Fibroblast of mammary gland (primary cell): ENCODE data around the gene PLK1.

ENCODE experiments used
- DNase-seq: peaks from one replicate; pipeline ENCODE4 v3.0.0-alpha.2; 2010; ENCODE audit warnings: low read depth
- H3K4me3 ChIP-seq: 2 replicates; pipeline ENCODE4 v1.5.1; 2011; ENCODE audit warnings: low read depth, mild to moderate bottlenecking, low read length, moderate library complexity; ENCODE audit not compliant: control insufficient read depth
- TF ChIP-seq, protein P1 (sequence below): conservative IDR thresholded peaks from 2 replicates; pipeline ENCODE4 v1.5.1; 2011; ENCODE audit warnings: low read depth, low read length, inconsistent platforms; ENCODE audit not compliant: control insufficient read depth, insufficient read depth

PLK1 gene

GRCh38 chr16:23642246-23642774 lies 36.4 kb upstream of the PLK1 start:
- no peak for DNase-seq
- H3K4me3 ChIP-seq, result peak overlapping the region; percentile 87
- TF ChIP-seq, protein P1, sequence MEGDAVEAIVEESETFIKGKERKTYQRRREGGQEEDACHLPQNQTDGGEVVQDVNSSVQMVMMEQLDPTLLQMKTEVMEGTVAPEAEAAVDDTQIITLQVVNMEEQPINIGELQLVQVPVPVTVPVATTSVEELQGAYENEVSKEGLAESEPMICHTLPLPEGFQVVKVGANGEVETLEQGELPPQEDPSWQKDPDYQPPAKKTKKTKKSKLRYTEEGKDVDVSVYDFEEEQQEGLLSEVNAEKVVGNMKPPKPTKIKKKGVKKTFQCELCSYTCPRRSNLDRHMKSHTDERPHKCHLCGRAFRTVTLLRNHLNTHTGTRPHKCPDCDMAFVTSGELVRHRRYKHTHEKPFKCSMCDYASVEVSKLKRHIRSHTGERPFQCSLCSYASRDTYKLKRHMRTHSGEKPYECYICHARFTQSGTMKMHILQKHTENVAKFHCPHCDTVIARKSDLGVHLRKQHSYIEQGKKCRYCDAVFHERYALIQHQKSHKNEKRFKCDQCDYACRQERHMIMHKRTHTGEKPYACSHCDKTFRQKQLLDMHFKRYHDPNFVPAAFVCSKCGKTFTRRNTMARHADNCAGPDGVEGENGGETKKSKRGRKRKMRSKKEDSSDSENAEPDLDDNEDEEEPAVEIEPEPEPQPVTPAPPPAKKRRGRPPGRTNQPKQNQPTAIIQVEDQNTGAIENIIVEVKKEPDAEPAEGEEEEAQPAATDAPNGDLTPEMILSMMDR, result no peak

DNA sequence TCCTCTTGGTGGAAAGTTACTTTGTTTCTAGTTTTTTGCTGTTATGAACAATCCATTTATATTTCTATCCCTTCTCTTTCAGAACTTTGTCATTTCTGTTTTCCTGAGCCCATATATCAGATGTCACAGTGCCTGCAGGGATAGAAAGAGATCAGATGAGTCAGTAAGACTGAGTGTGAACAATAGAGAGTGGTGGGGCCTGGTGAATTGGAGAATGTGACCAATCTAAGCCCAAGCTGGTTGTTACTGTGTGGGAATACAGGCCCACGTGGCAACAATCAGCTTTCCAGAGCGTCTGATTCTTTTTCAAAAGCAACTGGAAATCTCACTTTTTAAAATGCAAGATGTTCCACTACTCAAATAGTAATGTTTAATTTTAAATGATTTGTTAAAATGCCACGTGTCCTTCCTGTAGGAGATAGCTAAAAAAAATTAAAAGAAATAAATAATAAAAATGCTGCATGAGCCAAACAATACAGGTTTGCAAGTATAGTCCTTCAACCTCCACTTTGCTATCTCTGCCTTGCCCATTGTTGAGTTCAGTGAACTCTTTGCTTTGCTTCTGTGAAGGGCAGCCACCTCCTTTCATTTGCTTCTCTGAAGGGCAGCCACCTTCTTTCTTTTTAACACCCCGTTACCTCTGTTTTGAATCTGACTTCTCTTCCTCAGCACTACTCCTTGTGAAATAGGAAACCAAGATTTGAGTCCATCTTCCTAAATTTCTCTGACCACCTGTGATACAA lies 27.8 kb upstream of the PLK1 start:
- H3K4me3 ChIP-seq, result no peak overlapping the region
- DNase-seq, result peak; percentile 26
- TF ChIP-seq, protein P1, result no peak

GRCh38 chr16:23651943-23652468 lies 26.7 kb upstream of the PLK1 start:
- H3K4me3 ChIP-seq, result no peak overlapping the region
- TF ChIP-seq, protein P1, result no peak
- DNase-seq, result no peak

DNA sequence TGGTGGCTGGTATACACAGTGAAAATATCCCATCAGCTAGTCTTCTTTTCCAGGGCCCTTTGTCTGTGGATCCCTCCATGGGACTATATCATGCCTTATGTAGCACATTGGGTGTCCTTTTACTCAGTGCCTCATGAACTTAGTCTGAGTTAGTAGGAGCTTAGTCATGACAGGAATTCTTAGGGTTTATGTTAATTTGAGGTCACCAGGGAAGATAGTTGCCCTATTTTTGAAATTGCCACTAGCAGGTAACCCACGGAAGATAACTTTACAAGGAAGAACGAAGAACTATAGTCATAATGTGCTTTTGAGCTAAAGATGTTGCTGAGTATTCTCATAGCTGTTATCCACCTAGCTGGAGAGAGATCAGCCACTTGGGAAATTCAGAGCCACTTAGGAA lies 14.8 kb upstream of the PLK1 start:
- no peak for DNase-seq
- H3K4me3 ChIP-seq, result no peak overlapping the region
- TF ChIP-seq, protein P1, result no peak

GRCh38 chr16:23666571-23667354 lies 11.9 kb upstream of the PLK1 start:
- H3K4me3 ChIP-seq, result no peak overlapping the region
- DNase-seq, result no peak
- TF ChIP-seq, protein P1, result no peak

DNA sequence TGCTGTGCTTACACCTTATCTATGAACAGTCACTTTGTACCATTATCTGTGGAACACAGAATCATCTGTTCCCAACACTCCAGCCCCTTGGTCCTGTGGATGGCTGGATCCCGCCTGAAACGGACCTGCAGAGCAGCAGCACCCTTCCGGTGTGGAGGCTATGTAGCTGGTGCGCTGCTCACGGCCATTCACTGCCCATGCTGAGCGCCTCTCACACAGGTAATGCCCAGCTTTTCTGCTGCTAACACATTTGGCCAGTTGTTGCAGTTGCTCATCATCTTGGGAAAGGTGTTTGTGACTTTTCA lies 11.4 kb upstream of the PLK1 start:
- H3K4me3 ChIP-seq, result no peak overlapping the region
- TF ChIP-seq, protein P1, result no peak
- no peak for DNase-seq
